GM12892 (cell line): ENCODE results near the gene DPP9.

Experiments
- POLR2A ChIP-seq: IDR thresholded peaks from 2 replicates; pipeline ENCODE4 v1.6.1; 2011; ENCODE audit warnings: low read depth, low read length, control low read depth
- POLR2AphosphoS5 ChIP-seq: IDR thresholded peaks from 2 replicates; pipeline ENCODE4 v1.6.1; 2011; ENCODE audit warnings: low read depth, low read length, control low read depth

DNA sequence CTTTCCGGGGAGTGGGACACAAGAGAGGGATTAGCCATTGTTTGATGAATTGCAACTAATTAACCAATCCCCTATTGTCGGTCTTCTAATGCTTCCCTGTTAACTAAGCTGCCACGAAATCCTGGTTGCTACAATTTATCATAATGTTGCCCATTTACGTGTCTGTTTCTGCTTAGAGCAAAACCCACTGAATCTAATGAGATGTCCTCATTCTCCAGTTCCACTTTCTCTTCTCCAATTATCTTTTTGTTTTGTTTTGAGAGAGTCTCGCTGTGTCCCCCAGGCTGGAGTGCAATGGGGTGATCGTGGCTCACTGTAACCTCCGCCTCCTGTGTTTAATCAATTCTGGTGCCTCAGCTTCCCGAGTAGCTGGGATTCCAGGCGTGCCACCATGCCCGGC is 5.2 kb upstream of the DPP9 start:
- TF ChIP-seq POLR2A: no peak
- no peak for TF ChIP-seq POLR2AphosphoS5
